Retinal pigment epithelial cell (primary cell): ENCODE data around the gene DIRAS1.

Source experiments
- DNase-seq: peaks from one replicate; pipeline ENCODE4 v3.0.0-alpha.2; 2010; ENCODE audit warnings: low read depth
- H3K4me3 ChIP-seq: 2 replicates; pipeline ENCODE4 v1.5.1; 2011; ENCODE audit warnings: mild to moderate bottlenecking, low read length, control low read depth, moderate library complexity
- TF ChIP-seq, protein P1 (sequence below): conservative IDR thresholded peaks from 2 replicates; pipeline ENCODE4 v1.5.1; 2011; ENCODE audit warnings: low read depth, low read length, control low read depth, inconsistent platforms

Gene DIRAS1

GRCh38 chr19:2665103-2665502 lies 56.1 kb downstream of the DIRAS1 start:
- TF ChIP-seq, protein P1, sequence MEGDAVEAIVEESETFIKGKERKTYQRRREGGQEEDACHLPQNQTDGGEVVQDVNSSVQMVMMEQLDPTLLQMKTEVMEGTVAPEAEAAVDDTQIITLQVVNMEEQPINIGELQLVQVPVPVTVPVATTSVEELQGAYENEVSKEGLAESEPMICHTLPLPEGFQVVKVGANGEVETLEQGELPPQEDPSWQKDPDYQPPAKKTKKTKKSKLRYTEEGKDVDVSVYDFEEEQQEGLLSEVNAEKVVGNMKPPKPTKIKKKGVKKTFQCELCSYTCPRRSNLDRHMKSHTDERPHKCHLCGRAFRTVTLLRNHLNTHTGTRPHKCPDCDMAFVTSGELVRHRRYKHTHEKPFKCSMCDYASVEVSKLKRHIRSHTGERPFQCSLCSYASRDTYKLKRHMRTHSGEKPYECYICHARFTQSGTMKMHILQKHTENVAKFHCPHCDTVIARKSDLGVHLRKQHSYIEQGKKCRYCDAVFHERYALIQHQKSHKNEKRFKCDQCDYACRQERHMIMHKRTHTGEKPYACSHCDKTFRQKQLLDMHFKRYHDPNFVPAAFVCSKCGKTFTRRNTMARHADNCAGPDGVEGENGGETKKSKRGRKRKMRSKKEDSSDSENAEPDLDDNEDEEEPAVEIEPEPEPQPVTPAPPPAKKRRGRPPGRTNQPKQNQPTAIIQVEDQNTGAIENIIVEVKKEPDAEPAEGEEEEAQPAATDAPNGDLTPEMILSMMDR = no peak
- no peak overlapping the region for H3K4me3 ChIP-seq
- no peak for DNase-seq
